ENCODE measurements around the gene BABAM2. TPM values are rescaled to one million over a fixed set of nuclear protein-coding genes. Genes with fewer than 3 reads are reported as not detected.

The BABAM2 gene
- total RNA-seq, 1 experiment from 2014 or later: 27.1 TPM

DNA sequence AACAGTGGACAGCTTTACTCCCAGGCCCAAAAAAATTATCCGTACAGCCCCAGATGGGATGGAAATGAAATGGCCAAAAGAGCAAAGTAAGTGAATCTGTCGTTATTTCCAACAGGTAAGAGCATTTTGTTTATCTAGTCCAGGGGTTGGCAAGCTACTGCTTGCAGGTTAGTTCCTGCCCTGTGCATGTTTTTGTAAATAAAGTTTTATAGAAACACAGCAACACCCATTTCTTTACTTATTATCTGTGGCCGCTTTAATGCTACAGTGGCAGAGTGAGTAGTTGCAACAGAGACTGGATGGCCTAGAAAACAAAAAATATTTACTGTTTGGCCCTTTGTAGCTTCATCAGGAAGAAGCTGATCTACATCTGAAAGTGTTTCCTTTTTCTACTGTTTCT, 407.9 kb downstream of the BABAM2 start:
- H3K27me3 ChIP-seq (ENCODE audit: insufficient read depth, low read length): no peaks in the 10 kb centered on the region; the same call in 1 of the 2 replicates
- H4K91ac ChIP-seq (ENCODE audit: insufficient read length, low read depth, low read length): no peak overlapping the region
- no peak overlapping the region for H3K4ac ChIP-seq (ENCODE audit: low read depth, low read length)
- H3K9me3 ChIP-seq (ENCODE audit: control insufficient read depth, low read depth, low read length): no peaks in the 10 kb centered on the region
- Mint-ChIP-seq H3K27ac (peak overlapping the region in 1 of 3 experiments; percentile 83; a peak in 1 of 7 replicates), H3K9me3 (no peaks in the 10 kb centered on the region), H3K4me3 (no peak overlapping the region; a peak in 1 of 5 replicates), H3K36me3 (ENCODE audit: insufficient read depth in 1 of 3, low read depth in 3 of 3) (no peaks in the 10 kb centered on the region), H3K4me1 (peaks cover 16% of the 10 kb centered on the region in 2 experiments), H3K27me3 (ENCODE audit: low read depth) (no peaks in the 10 kb centered on the region)
- H3K4me2 ChIP-seq (ENCODE audit: insufficient read depth, insufficient read length, low read length): peak overlapping the region; percentile 17
- H4K5ac ChIP-seq (ENCODE audit: insufficient read length, low read depth, low read length): no peak overlapping the region
- no peaks in the 10 kb centered on the region for H3K79me1 ChIP-seq (ENCODE audit: insufficient read depth, low read depth, low read length, poor library complexity, severe bottlenecking)
- H2BK5ac ChIP-seq (ENCODE audit: insufficient read length, low read length): no peak overlapping the region
- H3K18ac ChIP-seq (ENCODE audit: insufficient read length, low read depth, low read length): no peak overlapping the region
- H4K20me1 ChIP-seq (ENCODE audit: control insufficient read depth, insufficient read depth, insufficient read length): no peaks in the 10 kb centered on the region
- TF ChIP-seq, protein P1, sequence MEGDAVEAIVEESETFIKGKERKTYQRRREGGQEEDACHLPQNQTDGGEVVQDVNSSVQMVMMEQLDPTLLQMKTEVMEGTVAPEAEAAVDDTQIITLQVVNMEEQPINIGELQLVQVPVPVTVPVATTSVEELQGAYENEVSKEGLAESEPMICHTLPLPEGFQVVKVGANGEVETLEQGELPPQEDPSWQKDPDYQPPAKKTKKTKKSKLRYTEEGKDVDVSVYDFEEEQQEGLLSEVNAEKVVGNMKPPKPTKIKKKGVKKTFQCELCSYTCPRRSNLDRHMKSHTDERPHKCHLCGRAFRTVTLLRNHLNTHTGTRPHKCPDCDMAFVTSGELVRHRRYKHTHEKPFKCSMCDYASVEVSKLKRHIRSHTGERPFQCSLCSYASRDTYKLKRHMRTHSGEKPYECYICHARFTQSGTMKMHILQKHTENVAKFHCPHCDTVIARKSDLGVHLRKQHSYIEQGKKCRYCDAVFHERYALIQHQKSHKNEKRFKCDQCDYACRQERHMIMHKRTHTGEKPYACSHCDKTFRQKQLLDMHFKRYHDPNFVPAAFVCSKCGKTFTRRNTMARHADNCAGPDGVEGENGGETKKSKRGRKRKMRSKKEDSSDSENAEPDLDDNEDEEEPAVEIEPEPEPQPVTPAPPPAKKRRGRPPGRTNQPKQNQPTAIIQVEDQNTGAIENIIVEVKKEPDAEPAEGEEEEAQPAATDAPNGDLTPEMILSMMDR (conservative IDR thresholded peaks at IDR 0.05): no peak
- H3K9ac ChIP-seq (ENCODE audit: extremely low read depth, insufficient read length, low read length): no peak overlapping the region
- no peaks in the 10 kb centered on the region for H3K23me2 ChIP-seq (ENCODE audit: insufficient read length, low read depth, low read length, poor library complexity, severe bottlenecking)
- H3K23ac ChIP-seq (ENCODE audit: insufficient read length, low read depth, low read length): no peak overlapping the region
- peaks cover 5% of the 10 kb centered on the region; the same call in 1 of the 2 replicates for H3K4me1 ChIP-seq (ENCODE audit: insufficient read depth, low read length)
- H3K27ac ChIP-seq (ENCODE audit: insufficient read length, low read depth, low read length): peak overlapping the region; percentile 60
- H2AFZ ChIP-seq (ENCODE audit: low read length): no peak overlapping the region
- H3K56ac ChIP-seq (ENCODE audit: insufficient read length, low read depth, low read length): no peak overlapping the region
- no peak overlapping the region for H3K14ac ChIP-seq (ENCODE audit: insufficient read depth, low read length)
- no peak overlapping the region for H2BK20ac ChIP-seq (ENCODE audit: low read depth, low read length, poor library complexity, severe bottlenecking)
- no CpG with 5 or more reads among the region's 3 CpGs for WGBS (ENCODE audit: extremely low coverage, insufficient read length, low lambda C conversion rate)
- no peak for DNase-seq
- no peak overlapping the region for H2BK12ac ChIP-seq (ENCODE audit: insufficient read length, low read depth, low read length)
- H3T11ph ChIP-seq (ENCODE audit: low read length): no peak overlapping the region
- H2BK120ac ChIP-seq (ENCODE audit: low read depth, low read length, poor library complexity, severe bottlenecking): no peak overlapping the region
- no peaks in the 10 kb centered on the region for H3K79me2 ChIP-seq (ENCODE audit: insufficient read depth, low read length)
- H2BK15ac ChIP-seq (ENCODE audit: low read depth, low read length): no peak overlapping the region
- no peak overlapping the region for H4K8ac ChIP-seq (replicated peaks; ENCODE audit: insufficient read length, low read depth, low read length)
- no peak overlapping the region for H2AK5ac ChIP-seq (ENCODE audit: insufficient read length, low read length)

Data from H9 (cell line).